K562 (cell line): ENCODE data around the gene CARD14. TPM values are rescaled to one million over a fixed set of nuclear protein-coding genes. Genes with fewer than 3 reads are reported as not detected.

Experiments used
- ATAC-seq: fragments of 200-7000 bp; cut with Tn5 transposase; 3 replicates; pipeline ENCODE4 v1.9.1; 2020; ENCODE audit warnings: moderate library complexity
- BruUV-seq: library from RNA; stranded (reverse); fragments of 400-500 nt; replicated peaks from 2 replicates; lab custom pipeline; 2021; lab: Mats Ljungman, UMichigan
- CTCF ChIA-PET: fragments of 300-600 bp; formaldehyde crosslinking; extraction: SDS; loops from one replicate; lab custom pipeline; 2021; ENCODE audit warnings: low intra/inter-chr PET ratio; lab: Yijun Ruan, JAX
- POLR2A ChIA-PET: fragments of 300-600, 350-650 bp; sonication (Branson Sonifier 250); formaldehyde crosslinking; extraction: SDS; loops from one replicate; lab custom pipeline; 2021; ENCODE audit warnings: antibody characterized with exemption, inconsistent platforms; lab: Yijun Ruan, JAX
- DNase-seq, 4 experiments: peaks; one replicate each; pipeline versions ENCODE4 v3.0.0 to v3.0.0-alpha.2; 2011 to 2018; ENCODE audit warnings: low spot score in 3 of 4, mixed read lengths in 3 of 4; ENCODE audit errors: extremely low read depth in 1 of 4
- FAIRE-seq: peaks from 2 replicates; lab custom pipeline; 2011; peaks lifted over from hg19 to GRCh38; lab: Jason Lieb, UNC
- H2AFZ ChIP-seq: 2 replicates; pipeline ENCODE4 v1.6.0; 2011; ENCODE audit warnings: low read depth, low read length, control low read depth, inconsistent platforms
- H3K27ac ChIP-seq: fragments of 200-600 bp; 3 replicates; pipeline ENCODE4 v1.8.0; 2011; ENCODE audit warnings: low read depth, mild to moderate bottlenecking, control low read depth, inconsistent platforms, low read length, moderate library complexity, mixed read lengths; ENCODE audit errors: extremely low read depth
- H3K27me3 ChIP-seq, 2 experiments: fragments of 300-600 bp in 1 of 2; 2 replicates in 1 of 2; 3 replicates in 1 of 2; pipeline versions ENCODE4 v1.6.0 to v1.8.0; 2011; ENCODE audit warnings: inconsistent platforms in 2 of 2, low read length in 2 of 2, mild to moderate bottlenecking in 1 of 2, mixed read lengths in 1 of 2, moderate library complexity in 1 of 2; ENCODE audit not compliant: control insufficient read depth in 2 of 2, insufficient read depth in 2 of 2
- H3K36me3 ChIP-seq: fragments of 300-600 bp; 3 replicates; pipeline ENCODE4 v1.8.0; 2011; ENCODE audit warnings: mild to moderate bottlenecking, low read length, inconsistent platforms; ENCODE audit not compliant: control insufficient read depth, insufficient read depth
- H3K4me1 ChIP-seq, 2 experiments: fragments of 200-600 bp in 1 of 2; replicated peaks in 1 of 2; 2 replicates in 1 of 2; 3 replicates in 1 of 2; pipeline versions ENCODE4 v1.5.1 to v1.8.0; 2011; ENCODE audit warnings: inconsistent platforms in 2 of 2, low read length in 2 of 2, mild to moderate bottlenecking in 1 of 2, mixed read lengths in 1 of 2, moderate library complexity in 1 of 2; ENCODE audit not compliant: control insufficient read depth in 2 of 2, insufficient read depth in 2 of 2
- H3K4me2 ChIP-seq: 2 replicates; pipeline ENCODE4 v1.6.1; 2011; ENCODE audit warnings: low read length, control low read depth, inconsistent platforms, mixed read lengths; ENCODE audit not compliant: insufficient read depth
- H3K4me3 ChIP-seq: fragments of 200-600 bp; sonication (generic), shearing (Covaris generic); 2 replicates; pipeline ENCODE4 v1.5.1; 2016; ENCODE audit warnings: control low read depth, inconsistent platforms
- H3K79me2 ChIP-seq: fragments of 200-600 bp; 3 replicates; pipeline ENCODE4 v1.8.0; 2011; ENCODE audit warnings: low read length, inconsistent platforms; ENCODE audit not compliant: control insufficient read depth, insufficient read depth
- H3K9ac ChIP-seq, 2 experiments: 2 replicates each; pipeline versions ENCODE4 v1.6.0 to v1.6.1; 2011; ENCODE audit warnings: low read depth in 2 of 2, low read length in 2 of 2, control low read depth in 1 of 2, inconsistent platforms in 1 of 2, mild to moderate bottlenecking in 1 of 2, mixed read lengths in 1 of 2; ENCODE audit not compliant: insufficient read depth in 1 of 2
- H3K9me1 ChIP-seq: one replicate; pipeline ENCODE4 v1.6.0; 2011; ENCODE audit warnings: inconsistent platforms, mild to moderate bottlenecking, low read length, moderate library complexity; ENCODE audit not compliant: control insufficient read depth, insufficient read depth
- H3K9me3 ChIP-seq: replicated peaks from 2 replicates; pipeline ENCODE4 v1.5.1; 2011; ENCODE audit warnings: low read depth, low read length, inconsistent platforms; ENCODE audit not compliant: control insufficient read depth, insufficient read depth
- H4K20me1 ChIP-seq: replicated peaks from 2 replicates; pipeline ENCODE4 v1.6.1; 2011; ENCODE audit warnings: low read length, inconsistent platforms, mixed read lengths; ENCODE audit not compliant: control insufficient read depth, insufficient read depth
- BCOR ChIP-seq: fragments of 450-650 bp; IDR thresholded peaks from 2 replicates; pipeline ENCODE4 v1.6.1; 2016
- BMI1 ChIP-seq: fragments of 150-350 bp; IDR thresholded peaks from 2 replicates; pipeline ENCODE4 v1.6.1; 2014; ENCODE audit warnings: low read length
- CBFA2T2 ChIP-seq: fragments of 450-650 bp; conservative IDR thresholded peaks from 2 replicates; pipeline ENCODE4 v1.6.1; 2017; ENCODE audit warnings: mild to moderate bottlenecking
- CBFA2T3 ChIP-seq: fragments of 450-650 bp; IDR thresholded peaks from 2 replicates; pipeline ENCODE4 v1.6.1; 2017
- CREM ChIP-seq: IDR thresholded peaks from 2 replicates; pipeline ENCODE4 v1.6.1; 2014; ENCODE audit warnings: antibody characterized with exemption, low read depth
- FOS ChIP-seq: IDR thresholded peaks from 3 replicates; pipeline ENCODE4 v1.6.1; 2011; ENCODE audit not compliant: insufficient read length; ENCODE audit errors: extremely low read depth
- JUND ChIP-seq, 2 experiments: IDR thresholded peaks; 2 replicates in 1 of 2; 3 replicates in 1 of 2; pipeline ENCODE4 v1.6.1; 2011; ENCODE audit warnings: borderline replicate concordance in 2 of 2, low read depth in 2 of 2, low read length in 2 of 2, improper control_type of control experiment in 1 of 2, missing biosample characterization in 1 of 2, missing genetic modification characterization in 1 of 2, missing genetic modification reagents in 1 of 2
- KAT2B ChIP-seq: IDR thresholded peaks from one replicate; pipeline ENCODE4 v1.6.1; 2012; ENCODE audit warnings: low read depth, mild to moderate bottlenecking, control low read depth, inconsistent platforms, low read length, moderate library complexity
- NR2C1 ChIP-seq, 2 experiments: fragments of 450-650 bp; IDR thresholded peaks; 2 replicates each; pipeline ENCODE4 v1.6.1; 2017; ENCODE audit warnings: mild to moderate bottlenecking in 2 of 2, antibody characterized with exemption in 1 of 2, inconsistent platforms in 1 of 2, missing compliant biosample characterization in 1 of 2, missing genetic modification characterization in 1 of 2
- NUFIP1 ChIP-seq: fragments of 450-650 bp; IDR thresholded peaks from 2 replicates; pipeline ENCODE4 v1.6.1; 2018; ENCODE audit not compliant: partially characterized antibody
- PCBP2 ChIP-seq: fragments of 200-400 bp; formaldehyde crosslinking; IDR thresholded peaks from 2 replicates; pipeline ENCODE4 v1.6.1; 2018; ENCODE audit warnings: low read length, low read depth, mild to moderate bottlenecking, moderate library complexity; ENCODE audit not compliant: poor library complexity, severe bottlenecking
- PHTF2 ChIP-seq: fragments of 250-450 bp; sonication (Bioruptor Pico); IDR thresholded peaks from 2 replicates; pipeline ENCODE4 v1.5.0; 2021; ENCODE audit warnings: mild to moderate bottlenecking
- POU5F1 ChIP-seq: fragments of 150-350 bp; IDR thresholded peaks from 2 replicates; pipeline ENCODE4 v1.6.1; 2014; ENCODE audit warnings: borderline replicate concordance, low read length, low read depth, mild to moderate bottlenecking; ENCODE audit not compliant: partially characterized antibody
- SRSF9 ChIP-seq: fragments of 200-400 bp; formaldehyde crosslinking; IDR thresholded peaks from 2 replicates; pipeline ENCODE4 v1.6.1; 2017; ENCODE audit warnings: low read depth, low read length, borderline replicate concordance
- TAL1 ChIP-seq: fragments of 450-650 bp; IDR thresholded peaks from 2 replicates; pipeline ENCODE4 v1.6.1; 2016; ENCODE audit warnings: mild to moderate bottlenecking
- YBX1 ChIP-seq: fragments of 450-650 bp; IDR thresholded peaks from 2 replicates; pipeline ENCODE4 v1.7.1; 2016; ENCODE audit warnings: mild to moderate bottlenecking
- ZNF140 ChIP-seq: fragments of 250-450 bp; sonication (Bioruptor Pico); IDR thresholded peaks from 2 replicates; pipeline ENCODE4 v1.8.0; 2021; ENCODE audit warnings: moderate library complexity, mild to moderate bottlenecking, inconsistent platforms
- WGBS: fragments of 100-300 bp; shearing (Covaris generic); methylation state at CpG from one replicate; pipeline ENCODE4 v1.1.6; 2016; ENCODE audit warnings: low coverage, mixed read lengths; ENCODE audit not compliant: insufficient coverage; ENCODE audit errors: missing lambda C conversion rate; 5-methylcytosine and 5-hydroxymethylcytosine counted together
- in situ Hi-C: fragments of 300-500 bp; cut with MboI; formaldehyde crosslinking; loops from 4 replicates; pipeline ENCODE4 v1.15.0; 2018; ENCODE audit warnings: inconsistent platforms, mixed read lengths
- intact Hi-C: fragments of 100-400 bp; cut with micrococcal nuclease; formaldehyde crosslinking; loops from 2 replicates; pipeline ENCODE4 v1.14.2; 2022
- polyA plus RNA-seq, 8 experiments: library from polyadenylated mRNA; depleted of rRNA in 4 of 8; stranded (reverse) in 5 of 8; unstranded in 3 of 8; fragments of >200 nt; fragmentation: Nextera tagmentation in 2 of 8; fragmentation: Illumina TruSeq in 1 of 8; extraction: Ambion mirVana in 2 of 8; extraction: Trizol in 1 of 8; gene quantifications; 2 replicates each; pipeline versions ENCODE4 v1.2.1 to v1.2.3, GENCODE V29; 2011 to 2014; ENCODE audit warnings: inconsistent platforms in 1 of 8, missing spikeins in 1 of 8
- total RNA-seq, 7 experiments: library from RNA; depleted of rRNA in 6 of 7; stranded (reverse); fragments of >200 nt in 6 of 7; fragmentation: Illumina TruSeq in 2 of 7; extraction: Trizol in 2 of 7; gene quantifications; 2 replicates each; pipeline versions ENCODE4 v1.2.1 to v1.2.3, GENCODE V29; 2011 to 2021; ENCODE audit warnings: low replicate concordance in 1 of 7
- TF ChIP-seq, protein P1 (sequence below): fragments of 450-650 bp; formaldehyde crosslinking; conservative IDR thresholded peaks from 2 replicates; pipeline ENCODE4 v1.4.0; 2022; ENCODE audit warnings: mild to moderate bottlenecking, missing genetic modification characterization
- TF ChIP-seq, protein P2 (sequence below): sonication (generic); formaldehyde crosslinking; IDR thresholded peaks from 2 replicates; pipeline ENCODE4 v1.8.1; 2023; ENCODE audit warnings: mild to moderate bottlenecking, missing genetic modification reagents
- TF ChIP-seq, protein P3 (sequence below): fragments of 450-650 bp; IDR thresholded peaks from 2 replicates; pipeline ENCODE4 v1.6.1; 2014; ENCODE audit warnings: low read depth, mild to moderate bottlenecking, moderate library complexity, borderline replicate concordance

CARD14 gene
- total and polyA plus RNA-seq, 9 of the 15 experiments (the other 6 are each of a cell fraction or from before 2014, with no cell fraction given): not detected

DNA sequence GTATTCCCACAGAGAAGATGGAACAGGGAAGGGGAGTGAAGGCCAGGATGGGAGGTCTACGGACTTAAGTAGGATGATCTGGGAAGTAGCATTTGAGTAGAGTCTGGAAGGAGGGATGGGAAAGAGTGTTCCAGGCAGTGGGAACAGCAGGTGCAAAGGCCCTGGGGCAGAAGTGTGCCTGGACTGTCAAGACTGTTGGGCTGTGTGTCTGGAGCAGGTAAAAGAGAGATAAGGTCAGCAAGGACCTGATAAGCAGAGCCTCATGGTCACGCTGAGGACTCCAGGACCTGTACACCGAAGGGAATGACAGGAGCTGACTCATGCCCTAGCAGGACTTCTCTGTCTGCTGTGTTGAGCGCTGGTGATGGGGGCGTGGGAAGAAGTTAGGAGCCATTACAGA, 723 bp upstream of the CARD14 start (continued):
- TF ChIP-seq POU5F1 (no peak), CBFA2T3 (peak; percentile 70), CBFA2T2 (peak; percentile 57), FOS (no peak), BCOR (peak; percentile 85), JUND (IDR thresholded peaks at IDR 0.05; ENCODE audit: borderline replicate concordance, low read depth, low read length) (0 out of 2 replicates have a peak, but pooled peaks have one; percentile 25), JUND (tag; IDR thresholded peaks at IDR 0.05; ENCODE audit: borderline replicate concordance, low read depth, low read length) (no peak), YBX1 (no peak), PHTF2 (CRISPR knock-in tag) (no peak), NUFIP1 (no peak), TAL1 (peak; percentile 31; the same call in 1 of the 2 replicates)
- TF ChIP-seq, protein P1, sequence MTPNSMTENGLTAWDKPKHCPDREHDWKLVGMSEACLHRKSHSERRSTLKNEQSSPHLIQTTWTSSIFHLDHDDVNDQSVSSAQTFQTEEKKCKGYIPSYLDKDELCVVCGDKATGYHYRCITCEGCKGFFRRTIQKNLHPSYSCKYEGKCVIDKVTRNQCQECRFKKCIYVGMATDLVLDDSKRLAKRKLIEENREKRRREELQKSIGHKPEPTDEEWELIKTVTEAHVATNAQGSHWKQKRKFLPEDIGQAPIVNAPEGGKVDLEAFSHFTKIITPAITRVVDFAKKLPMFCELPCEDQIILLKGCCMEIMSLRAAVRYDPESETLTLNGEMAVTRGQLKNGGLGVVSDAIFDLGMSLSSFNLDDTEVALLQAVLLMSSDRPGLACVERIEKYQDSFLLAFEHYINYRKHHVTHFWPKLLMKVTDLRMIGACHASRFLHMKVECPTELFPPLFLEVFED (CRISPR knock-in tag): no peak
- TF ChIP-seq, all 486 proteins: peak for 12

DNA sequence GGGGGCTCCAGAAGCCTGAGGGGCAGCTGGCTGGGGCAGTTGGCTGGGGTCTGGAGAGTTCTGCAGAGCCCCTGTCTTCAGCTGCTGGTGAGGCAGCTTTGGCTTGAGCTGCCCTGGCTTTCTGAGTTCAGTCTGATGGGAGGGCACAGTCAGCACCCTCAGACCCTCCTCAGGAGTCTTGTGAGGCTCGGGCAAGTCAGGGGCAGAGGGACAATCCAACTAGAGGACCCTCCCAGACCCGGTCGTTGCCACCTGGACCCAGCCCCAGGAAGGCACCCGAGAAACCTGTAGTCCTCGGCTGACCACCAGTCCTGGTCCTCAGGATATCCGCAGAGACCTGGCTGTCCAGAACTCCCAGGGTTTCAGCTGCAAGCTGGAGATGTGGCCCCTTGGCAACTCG, 1.9 kb downstream of the CARD14 start:
- H3K9me3 ChIP-seq: no peaks in the 10 kb centered on the region
- FAIRE-seq (no peak), ATAC-seq (no peak), DNase-seq (no peak)
- in situ Hi-C loops (no loop called here), intact Hi-C loops (no loop called here)
- peaks cover 25 to 68% of the 10 kb centered on the region in 2 experiments for H3K27me3 ChIP-seq
- POLR2A ChIA-PET: interaction anchor here (0.8 kb wide), 1 partner anchor 11 kb away, joined by 3 read pairs; no protein-coding TSS in a partner anchor
- no peaks in the 10 kb centered on the region for H3K79me2 ChIP-seq
- no TSS peak for BruUV-seq
- peaks cover 0 to 8% of the 10 kb centered on the region in 2 experiments; a peak in 2 of 5 replicates for H3K4me1 ChIP-seq
- H3K4me2 ChIP-seq: no peak overlapping the region
- H3K9me1 ChIP-seq: no peaks in the 10 kb centered on the region
- no peak overlapping the region for H3K9ac ChIP-seq
- H4K20me1 ChIP-seq: no peaks in the 10 kb centered on the region
- CTCF ChIA-PET: no interaction called here
- no peak overlapping the region for H3K27ac ChIP-seq
- no peak overlapping the region for H2AFZ ChIP-seq
- no peaks in the 10 kb centered on the region for H3K36me3 ChIP-seq
- no peak overlapping the region for H3K4me3 ChIP-seq
- WGBS: 15% methylated on average over 6 of the region's 7 CpGs
- TF ChIP-seq BMI1 (no peak), ZNF140 (no peak), KAT2B (no peak), PCBP2 (no peak), NR2C1 (IDR thresholded peaks at IDR 0.05) (no peak), NR2C1 (tag; IDR thresholded peaks at IDR 0.05) (no peak), SRSF9 (no peak), CREM (no peak)
- TF ChIP-seq, protein P2, sequence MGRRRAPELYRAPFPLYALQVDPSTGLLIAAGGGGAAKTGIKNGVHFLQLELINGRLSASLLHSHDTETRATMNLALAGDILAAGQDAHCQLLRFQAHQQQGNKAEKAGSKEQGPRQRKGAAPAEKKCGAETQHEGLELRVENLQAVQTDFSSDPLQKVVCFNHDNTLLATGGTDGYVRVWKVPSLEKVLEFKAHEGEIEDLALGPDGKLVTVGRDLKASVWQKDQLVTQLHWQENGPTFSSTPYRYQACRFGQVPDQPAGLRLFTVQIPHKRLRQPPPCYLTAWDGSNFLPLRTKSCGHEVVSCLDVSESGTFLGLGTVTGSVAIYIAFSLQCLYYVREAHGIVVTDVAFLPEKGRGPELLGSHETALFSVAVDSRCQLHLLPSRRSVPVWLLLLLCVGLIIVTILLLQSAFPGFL: no peak
- TF ChIP-seq, protein P3, sequence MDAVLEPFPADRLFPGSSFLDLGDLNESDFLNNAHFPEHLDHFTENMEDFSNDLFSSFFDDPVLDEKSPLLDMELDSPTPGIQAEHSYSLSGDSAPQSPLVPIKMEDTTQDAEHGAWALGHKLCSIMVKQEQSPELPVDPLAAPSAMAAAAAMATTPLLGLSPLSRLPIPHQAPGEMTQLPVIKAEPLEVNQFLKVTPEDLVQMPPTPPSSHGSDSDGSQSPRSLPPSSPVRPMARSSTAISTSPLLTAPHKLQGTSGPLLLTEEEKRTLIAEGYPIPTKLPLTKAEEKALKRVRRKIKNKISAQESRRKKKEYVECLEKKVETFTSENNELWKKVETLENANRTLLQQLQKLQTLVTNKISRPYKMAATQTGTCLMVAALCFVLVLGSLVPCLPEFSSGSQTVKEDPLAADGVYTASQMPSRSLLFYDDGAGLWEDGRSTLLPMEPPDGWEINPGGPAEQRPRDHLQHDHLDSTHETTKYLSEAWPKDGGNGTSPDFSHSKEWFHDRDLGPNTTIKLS: no peak
